HepG2 (cell line): ENCODE data around the gene CXXC5. TPM values are rescaled to one million over a fixed set of nuclear protein-coding genes. Genes with fewer than 3 reads are reported as not detected.

ENCODE experiments used
- ATAC-seq: fragments of 200-7000 bp; cut with Tn5 transposase; 3 replicates; pipeline ENCODE4 v1.9.1; 2020; ENCODE audit warnings: mild to moderate bottlenecking, moderate library complexity
- BruUV-seq: library from RNA; stranded (reverse); fragments of 400-500 nt; replicated peaks from 2 replicates; lab custom pipeline; 2021; lab: Mats Ljungman, UMichigan
- CTCF ChIA-PET: fragments of 300-600 bp; formaldehyde crosslinking; extraction: SDS; loops from one replicate; lab custom pipeline; 2021; ENCODE audit warnings: low total read pairs, inconsistent platforms, low intra/inter-chr PET ratio; lab: Yijun Ruan, JAX
- POLR2A ChIA-PET: fragments of 350-600 bp; sonication (Branson Sonifier 250); formaldehyde crosslinking; loops from one replicate; lab custom pipeline; 2020; ENCODE audit warnings: antibody characterized with exemption, inconsistent platforms; lab: Yijun Ruan, JAX
- DNase-seq: peaks from one replicate; pipeline ENCODE4 v3.0.0-alpha.2; 2015; ENCODE audit warnings: low spot score
- FAIRE-seq: peaks from 3 replicates; lab custom pipeline; 2011; peaks lifted over from hg19 to GRCh38; lab: Jason Lieb, UNC
- H2AFZ ChIP-seq: one replicate; pipeline ENCODE4 v1.6.1; 2011; ENCODE audit warnings: low read length, inconsistent platforms
- H3K27ac ChIP-seq: fragments of 300-600 bp; 3 replicates; pipeline ENCODE4 v1.8.0; 2011; ENCODE audit warnings: mixed run types, mild to moderate bottlenecking, mixed read lengths, low read length, inconsistent platforms; ENCODE audit not compliant: insufficient read depth; ENCODE audit errors: extremely low read length
- H3K27me3 ChIP-seq, 2 experiments: fragments of 200-600 bp in 1 of 2; 2 replicates in 1 of 2; 3 replicates in 1 of 2; pipeline versions ENCODE4 v1.6.0 to v1.8.0; 2011; ENCODE audit warnings: low read length in 2 of 2, mild to moderate bottlenecking in 2 of 2, moderate library complexity in 2 of 2, inconsistent platforms in 1 of 2; ENCODE audit not compliant: insufficient read depth in 2 of 2, control insufficient read depth in 1 of 2
- H3K36me3 ChIP-seq, 2 experiments: fragments of 200-600 bp in 1 of 2; replicated peaks in 1 of 2; 2 replicates in 1 of 2; 3 replicates in 1 of 2; pipeline versions ENCODE4 v1.5.1 to v1.8.0; 2011; ENCODE audit warnings: low read length in 2 of 2, inconsistent platforms in 1 of 2; ENCODE audit not compliant: insufficient read depth in 2 of 2, control insufficient read depth in 1 of 2
- H3K4me1 ChIP-seq: 2 replicates; pipeline ENCODE4 v1.5.1; 2012; ENCODE audit warnings: low read length, inconsistent platforms; ENCODE audit not compliant: insufficient read depth
- H3K4me2 ChIP-seq: 2 replicates; pipeline ENCODE4 v1.6.0; 2011; ENCODE audit warnings: low read depth, low read length, inconsistent platforms
- H3K4me3 ChIP-seq, 3 experiments: fragments of 200-600 bp in 1 of 3; sonication (generic), shearing (Covaris generic) in 1 of 3; replicated peaks in 1 of 3; 2 replicates each; pipeline ENCODE4 v1.5.1; 2011 to 2016; ENCODE audit warnings: low read length in 3 of 3, inconsistent platforms in 2 of 3, low read depth in 2 of 3, mild to moderate bottlenecking in 2 of 3, control low read depth in 1 of 3, mixed read lengths in 1 of 3; ENCODE audit not compliant: insufficient read depth in 1 of 3
- H3K79me2 ChIP-seq: one replicate; pipeline ENCODE4 v1.6.1; 2011; ENCODE audit warnings: low read length, inconsistent platforms; ENCODE audit not compliant: insufficient read depth
- H3K9ac ChIP-seq: 2 replicates; pipeline ENCODE4 v1.6.0; 2011; ENCODE audit warnings: mild to moderate bottlenecking, low read depth, low read length, inconsistent platforms; ENCODE audit not compliant: insufficient read depth
- H3K9me3 ChIP-seq: 2 replicates; pipeline ENCODE4 v1.5.1; 2012; ENCODE audit warnings: mild to moderate bottlenecking, low read length
- H4K20me1 ChIP-seq: 2 replicates; pipeline ENCODE4 v1.6.0; 2011; ENCODE audit warnings: inconsistent platforms, mild to moderate bottlenecking, low read length, moderate library complexity; ENCODE audit not compliant: insufficient read depth
- ATM ChIP-seq: fragments of 450-650 bp; IDR thresholded peaks from 2 replicates; pipeline ENCODE4 v1.7.1; 2017; ENCODE audit warnings: mild to moderate bottlenecking, borderline replicate concordance
- CBX2 ChIP-seq, 2 experiments: fragments of 200-600 bp in 1 of 2; sonication (generic); formaldehyde crosslinking in 1 of 2; IDR thresholded peaks; 2 replicates each; pipeline versions ENCODE4 v1.7.0 to v1.8.1; 2018 to 2022; ENCODE audit warnings: low read depth in 2 of 2, low read length in 1 of 2, mild to moderate bottlenecking in 1 of 2, missing genetic modification reagents in 1 of 2
- ELK4 ChIP-seq: sonication (generic); formaldehyde crosslinking; IDR thresholded peaks from 2 replicates; pipeline ENCODE4 v1.9.0; 2021; ENCODE audit warnings: missing genetic modification reagents, borderline replicate concordance
- GFI1 ChIP-seq: sonication (generic); formaldehyde crosslinking; IDR thresholded peaks from 2 replicates; pipeline ENCODE4 v1.5.0; 2020; ENCODE audit warnings: missing genetic modification reagents, mild to moderate bottlenecking, borderline replicate concordance
- HES4 ChIP-seq: sonication (generic); formaldehyde crosslinking; IDR thresholded peaks from 2 replicates; pipeline ENCODE4 v1.9.0; 2021; ENCODE audit warnings: mild to moderate bottlenecking, missing genetic modification reagents, borderline replicate concordance
- HMG20A ChIP-seq: IDR thresholded peaks from 2 replicates; pipeline ENCODE4 v1.6.1; 2016; ENCODE audit warnings: borderline replicate concordance
- KDM4B ChIP-seq: sonication (generic); formaldehyde crosslinking; IDR thresholded peaks from 2 replicates; pipeline ENCODE4 v1.4.0; 2020; ENCODE audit warnings: missing genetic modification reagents
- KLF12 ChIP-seq: sonication (generic); formaldehyde crosslinking; IDR thresholded peaks from 2 replicates; pipeline ENCODE4 v1.4.0; 2020; ENCODE audit warnings: missing genetic modification reagents, borderline replicate concordance
- NCOA2 ChIP-seq: sonication (generic); formaldehyde crosslinking; IDR thresholded peaks from 2 replicates; pipeline ENCODE4 v1.8.0; 2022; ENCODE audit warnings: inconsistent platforms
- NR2F2 ChIP-seq: IDR thresholded peaks from 2 replicates; pipeline ENCODE4 v1.6.1; 2012; ENCODE audit warnings: low read depth, inconsistent platforms, borderline replicate concordance
- YY1 ChIP-seq: IDR thresholded peaks from 2 replicates; pipeline ENCODE4 v1.6.1; 2011; ENCODE audit warnings: low read length, low read depth, moderate library complexity, mild to moderate bottlenecking; ENCODE audit not compliant: insufficient read depth, insufficient replicate concordance
- ZFP36 ChIP-seq: fragments of 150-350 bp; IDR thresholded peaks from 2 replicates; pipeline ENCODE4 v1.6.1; 2018; ENCODE audit warnings: borderline replicate concordance, low read length, low read depth; ENCODE audit not compliant: partially characterized antibody
- ZKSCAN5 ChIP-seq: sonication (generic); formaldehyde crosslinking; IDR thresholded peaks from 2 replicates; pipeline ENCODE4 v1.5.1; 2020; ENCODE audit warnings: mild to moderate bottlenecking, missing genetic modification reagents
- ZNF143 ChIP-seq: sonication (generic); formaldehyde crosslinking; IDR thresholded peaks from 2 replicates; pipeline ENCODE4 v1.4.0; 2020; ENCODE audit warnings: missing genetic modification reagents
- ZNF264 ChIP-seq: sonication (generic); formaldehyde crosslinking; IDR thresholded peaks from 2 replicates; pipeline ENCODE4 v1.4.0; 2020; ENCODE audit warnings: missing genetic modification reagents
- ZNF841 ChIP-seq: sonication (generic); formaldehyde crosslinking; IDR thresholded peaks from 2 replicates; pipeline ENCODE4 v1.8.1; 2023; ENCODE audit warnings: missing genetic modification reagents, borderline replicate concordance
- ZSCAN21 ChIP-seq: sonication (generic); formaldehyde crosslinking; IDR thresholded peaks from 2 replicates; pipeline ENCODE4 v1.8.0; 2022; ENCODE audit warnings: mild to moderate bottlenecking, missing genetic modification reagents, moderate library complexity, borderline replicate concordance
- ZSCAN22 ChIP-seq: sonication (generic); formaldehyde crosslinking; IDR thresholded peaks from 2 replicates; pipeline ENCODE4 v1.4.0; 2020; ENCODE audit warnings: mild to moderate bottlenecking, missing genetic modification reagents
- WGBS: methylation state at CpG from one replicate; pipeline ENCODE4 v1.1.6; 2017; ENCODE audit warnings: low lambda C conversion rate; 5-methylcytosine and 5-hydroxymethylcytosine counted together
- in situ Hi-C: cut with HindIII; loops from 2 replicates; pipeline ENCODE4 v1.10.0; 2017; ENCODE audit warnings: low pct_unique_long_range_greater_than_20kb; ENCODE audit not compliant: extremely low pct_ligation_motif_present
- intact Hi-C: fragments of 100-400 bp; cut with micrococcal nuclease; formaldehyde crosslinking; loops from one replicate; pipeline ENCODE4 v1.10.0; 2022; ENCODE audit not compliant: unreplicated experiment
- polyA plus RNA-seq, 8 experiments: library from polyadenylated mRNA; depleted of rRNA in 3 of 8; stranded (reverse) in 7 of 8; unstranded in 1 of 8; fragments of >200 nt; fragmentation: Illumina TruSeq in 4 of 8; extraction: Trizol in 4 of 8; gene quantifications; 2 replicates each; pipeline versions ENCODE4 v1.2.1 to v1.2.3, GENCODE V29; 2011 to 2016; ENCODE audit warnings: low read depth in 4 of 8, missing spikeins in 1 of 8, mixed read lengths in 1 of 8; ENCODE audit not compliant: insufficient read depth in 1 of 8
- total RNA-seq, 5 experiments: library from RNA; depleted of rRNA; stranded (reverse); fragments of >200 nt; fragmentation: Illumina TruSeq; extraction: Trizol; gene quantifications; 2 replicates each; pipeline ENCODE4 v1.2.3, GENCODE V29; 2016; ENCODE audit warnings: low read depth in 1 of 5
- TF ChIP-seq, protein P1 (sequence below): sonication (generic); formaldehyde crosslinking; IDR thresholded peaks from 2 replicates; pipeline ENCODE4 v1.4.0; 2020; ENCODE audit warnings: missing genetic modification reagents, mild to moderate bottlenecking, borderline replicate concordance

The CXXC5 gene
- total and polyA plus RNA-seq, 2 of the 13 experiments (the other 11 are each of a cell fraction or from before 2014, with no cell fraction given): 32.3 to 33.0 TPM

GRCh38 chr5:139605887-139606286 is 42.3 kb upstream of the CXXC5 start:
- FAIRE-seq: no peak
- POLR2A ChIA-PET: no interaction called here
- CTCF ChIA-PET: no interaction called here

More at GRCh38 chr5:139605887-139606286, 42.3 kb upstream of the CXXC5 start:
- Histone ChIP-seq H3K4me3 (no peak overlapping the region), H3K9me3 (no peaks in the 10 kb centered on the region), H3K27ac (no peak overlapping the region), H4K20me1 (no peaks in the 10 kb centered on the region), H3K4me2 (no peak overlapping the region), H3K79me2 (peaks cover 12% of the 10 kb centered on the region), H2AFZ (no peak overlapping the region), H3K9ac (no peak overlapping the region), H3K4me1 (no peaks in the 10 kb centered on the region), H3K36me3 (peaks cover 12 to 31% of the 10 kb centered on the region in 2 experiments), H3K27me3 (no peaks in the 10 kb centered on the region)
- no peak for ATAC-seq
- TF ChIP-seq ZNF143 (CRISPR knock-in tag) (no peak), ELK4 (CRISPR knock-in tag) (no peak), NR2F2 (no peak), NCOA2 (CRISPR knock-in tag) (no peak), GFI1 (CRISPR knock-in tag) (no peak), ATM (no peak), ZSCAN21 (no peak), HES4 (CRISPR knock-in tag) (no peak), KDM4B (CRISPR knock-in tag) (no peak), ZFP36 (no peak), ZSCAN22 (CRISPR knock-in tag) (no peak), KLF12 (CRISPR knock-in tag) (no peak), CBX2 (IDR thresholded peaks at IDR 0.05; ENCODE audit: low read depth, low read length) (no peak), CBX2 (CRISPR knock-in tag; IDR thresholded peaks at IDR 0.05; ENCODE audit: low read depth) (no peak), YY1 (no peak), ZNF841 (CRISPR knock-in tag) (no peak), ZNF264 (CRISPR knock-in tag) (no peak), HMG20A (no peak), ZKSCAN5 (CRISPR knock-in tag) (no peak)
- TF ChIP-seq, protein P1, sequence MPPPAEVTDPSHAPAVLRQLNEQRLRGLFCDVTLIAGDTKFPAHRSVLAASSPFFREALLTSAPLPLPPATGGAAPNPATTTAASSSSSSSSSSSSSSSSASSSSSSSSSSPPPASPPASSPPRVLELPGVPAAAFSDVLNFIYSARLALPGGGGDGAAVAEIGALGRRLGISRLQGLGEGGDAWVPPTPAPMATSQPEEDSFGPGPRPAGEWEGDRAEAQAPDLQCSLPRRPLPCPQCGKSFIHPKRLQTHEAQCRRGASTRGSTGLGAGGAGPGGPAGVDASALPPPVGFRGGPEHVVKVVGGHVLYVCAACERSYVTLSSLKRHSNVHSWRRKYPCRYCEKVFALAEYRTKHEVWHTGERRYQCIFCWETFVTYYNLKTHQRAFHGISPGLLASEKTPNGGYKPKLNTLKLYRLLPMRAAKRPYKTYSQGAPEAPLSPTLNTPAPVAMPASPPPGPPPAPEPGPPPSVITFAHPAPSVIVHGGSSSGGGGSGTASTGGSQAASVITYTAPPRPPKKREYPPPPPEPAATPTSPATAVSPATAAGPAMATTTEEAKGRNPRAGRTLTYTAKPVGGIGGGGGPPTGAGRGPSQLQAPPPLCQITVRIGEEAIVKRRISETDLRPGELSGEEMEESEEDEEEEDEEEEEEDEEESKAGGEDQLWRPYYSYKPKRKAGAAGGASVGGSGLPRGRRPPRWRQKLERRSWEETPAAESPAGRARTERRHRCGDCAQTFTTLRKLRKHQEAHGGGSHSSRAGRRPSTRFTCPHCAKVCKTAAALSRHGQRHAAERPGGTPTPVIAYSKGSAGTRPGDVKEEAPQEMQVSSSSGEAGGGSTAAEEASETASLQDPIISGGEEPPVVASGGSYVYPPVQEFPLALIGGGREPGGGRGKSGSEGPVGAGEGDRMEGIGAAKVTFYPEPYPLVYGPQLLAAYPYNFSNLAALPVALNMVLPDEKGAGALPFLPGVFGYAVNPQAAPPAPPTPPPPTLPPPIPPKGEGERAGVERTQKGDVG (CRISPR knock-in tag): no peak
- WGBS: over 99% methylated on average over 8 of the region's 8 CpGs
- BruUV-seq: no TSS peak
- DNase-seq: no peak
- intact Hi-C loops (no loop called here), in situ Hi-C loops (no loop called here)
